GM18511 (cell line): ENCODE results near the gene ERI3.

Experiments
- ATAC-seq: cut with Tn5 transposase; IDR thresholded peaks from one replicate; pipeline ENCODE4 v1.9.1; 2021; ENCODE audit warnings: mild to moderate bottlenecking, moderate library complexity; ENCODE audit not compliant: unreplicated experiment

Gene ERI3

GRCh38 chr1:44239961-44240371 lies 115.1 kb downstream of the ERI3 start:
- no peak for ATAC-seq

- ATAC-seq: no peak
Measured at GRCh38 chr1:44239331-44239960, 115.6 kb downstream of the ERI3 start.

- ATAC-seq: no peak
Measured at GRCh38 chr1:44238660-44239059, 116.4 kb downstream of the ERI3 start.

DNA sequence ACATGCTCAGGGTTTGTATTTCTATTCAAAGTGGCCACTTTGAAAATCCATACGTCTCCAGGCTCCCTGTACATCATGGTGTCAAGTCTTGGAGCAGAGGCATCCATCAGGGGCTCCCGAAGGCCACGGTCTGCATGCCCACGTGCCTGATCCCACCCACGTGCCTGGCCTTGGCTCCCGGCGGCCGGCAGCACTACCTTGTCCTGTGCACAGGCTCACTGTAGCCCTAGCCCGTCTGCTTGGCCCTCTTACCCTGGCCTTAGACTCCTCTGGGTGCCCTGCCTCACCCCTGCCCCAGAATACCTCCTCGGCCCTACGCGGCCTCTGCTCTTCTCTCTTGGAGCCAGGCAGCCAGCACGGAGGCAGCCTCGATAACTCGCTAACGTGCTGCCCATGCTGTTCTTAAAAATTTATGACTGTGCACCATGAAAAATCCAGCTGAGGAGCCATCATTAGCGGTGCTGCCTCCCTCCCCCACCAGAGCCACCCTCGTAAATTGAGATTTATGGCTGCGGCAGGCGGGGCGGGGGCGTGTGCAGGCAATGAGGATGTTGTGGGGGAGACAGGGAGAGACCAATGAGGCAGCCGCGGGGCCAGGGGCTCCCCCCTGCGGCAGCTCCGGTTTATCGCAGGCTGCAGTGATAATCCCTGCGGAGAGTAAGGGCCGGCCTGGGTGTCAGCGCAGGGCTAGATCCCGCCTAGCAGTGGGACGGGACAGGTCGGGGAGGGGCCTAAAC lies 117.2 kb downstream of the ERI3 start:
- no peak for ATAC-seq

DNA sequence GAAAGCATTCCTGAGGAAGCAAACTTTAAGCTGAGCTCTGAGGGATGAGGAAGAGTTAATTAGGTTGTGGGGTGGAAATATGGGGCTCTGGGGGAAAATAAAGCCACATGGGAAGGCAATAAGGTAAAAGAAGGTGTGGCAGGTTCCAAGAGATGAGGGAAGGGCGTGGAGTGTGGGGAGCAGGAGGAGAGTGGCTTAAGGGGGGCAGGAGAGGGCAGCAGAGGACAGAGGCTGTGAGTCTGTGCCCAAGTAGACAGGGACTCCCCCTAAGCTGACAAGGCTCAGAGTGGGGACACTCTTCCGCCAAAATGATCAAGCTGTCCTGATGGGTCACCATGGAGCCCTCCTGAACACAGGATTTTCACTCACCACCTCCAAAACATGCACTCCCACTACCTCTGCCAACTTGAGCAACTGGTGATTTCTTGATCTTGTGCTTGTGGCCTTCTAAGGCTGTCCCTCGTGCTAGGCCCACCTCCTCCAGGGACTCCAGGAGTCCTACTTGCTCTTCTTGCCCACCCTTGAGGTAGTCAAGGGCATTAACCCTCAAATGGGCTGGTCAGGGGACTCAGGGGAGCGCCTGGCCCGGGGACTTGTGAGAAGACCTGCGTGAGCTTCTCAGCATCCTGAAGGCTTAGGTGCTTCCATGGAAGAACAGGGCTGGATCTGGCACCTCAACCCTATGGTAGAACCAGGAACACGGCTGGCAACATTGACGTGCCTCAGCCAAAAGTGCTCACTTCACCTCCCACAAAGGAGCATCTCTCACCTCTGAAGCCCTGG lies 118.4 kb downstream of the ERI3 start:
- no peak for ATAC-seq

- no peak for ATAC-seq
Measured at GRCh38 chr1:44235808-44236207, 119.2 kb downstream of the ERI3 start.

DNA sequence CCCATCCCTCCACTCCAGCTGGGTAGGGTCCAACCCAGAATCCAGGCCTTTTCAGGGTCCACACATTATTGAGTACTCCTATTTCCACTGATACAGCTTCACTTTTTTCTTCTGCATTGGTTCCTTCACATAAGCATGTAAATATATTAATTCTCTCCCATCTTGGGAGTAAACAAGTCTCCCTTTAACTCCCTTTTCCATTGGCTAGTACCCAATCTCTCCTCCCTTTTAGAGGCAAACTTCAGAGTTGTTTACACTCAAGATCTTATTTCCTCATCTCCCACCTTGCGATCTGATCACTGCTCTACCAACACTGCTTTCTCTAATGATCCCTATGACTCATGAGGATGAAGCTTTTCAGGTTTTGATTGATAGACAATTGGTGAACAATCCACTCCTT lies 121.5 kb downstream of the ERI3 start:
- no peak for ATAC-seq

DNA sequence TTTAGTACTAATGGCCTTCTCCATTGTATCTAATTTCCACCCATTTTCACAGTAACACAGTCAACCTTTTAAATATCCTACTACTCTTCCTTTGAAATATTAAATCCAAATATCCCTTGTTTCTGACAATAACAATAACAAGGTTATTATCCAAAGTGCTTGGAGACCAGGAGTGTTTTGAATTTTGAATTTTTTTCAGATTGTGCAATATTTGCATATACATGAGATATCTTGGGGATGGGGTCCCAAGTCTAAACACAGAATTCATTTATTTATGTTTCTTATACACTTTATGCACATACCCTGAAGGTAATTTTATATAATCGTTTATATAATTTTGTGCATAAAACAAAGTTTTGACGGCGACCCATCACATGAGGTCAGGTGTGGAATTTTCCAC lies 124.3 kb downstream of the ERI3 start:
- no peak for ATAC-seq

- no peak for ATAC-seq
Measured at GRCh38 chr1:44229435-44230167, 125.5 kb downstream of the ERI3 start.

DNA sequence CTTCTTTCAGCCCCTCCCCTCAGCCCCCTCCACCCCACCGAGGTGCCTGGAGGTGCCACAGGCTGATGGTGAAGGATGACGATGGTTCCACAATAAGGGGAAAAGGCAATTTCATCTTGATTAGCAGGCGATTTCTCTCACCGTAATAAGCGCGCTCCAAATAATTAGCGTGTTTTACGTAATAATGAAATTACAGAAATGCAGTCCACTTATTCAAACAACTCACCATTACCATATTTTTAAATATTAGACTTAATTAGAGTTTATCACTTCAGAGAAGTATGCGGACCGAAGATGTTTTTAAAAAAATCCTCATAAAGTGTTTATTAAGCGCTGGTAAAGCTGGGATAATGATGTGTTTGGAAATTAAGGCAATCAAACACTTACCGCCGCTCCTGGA lies 126.8 kb downstream of the ERI3 start:
- no peak for ATAC-seq

DNA sequence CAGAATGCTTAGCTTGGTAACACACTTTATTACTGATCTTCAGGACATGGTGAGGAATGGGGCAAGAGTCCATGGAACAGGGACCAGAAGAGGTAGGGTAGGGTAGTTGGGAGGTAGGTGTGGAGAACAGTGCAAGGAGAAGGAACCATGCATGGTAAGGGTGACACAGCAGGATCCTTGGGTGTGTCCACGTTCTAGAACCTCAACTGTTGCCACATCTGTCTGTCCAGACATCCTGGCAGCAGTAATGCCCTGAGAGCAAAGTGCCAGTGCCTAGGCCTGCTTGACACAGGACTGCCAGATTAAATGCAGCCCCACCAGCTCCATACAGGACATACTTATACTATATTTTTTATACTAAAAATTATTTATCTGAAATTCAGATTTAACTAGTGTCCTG lies 127.8 kb downstream of the ERI3 start:
- ATAC-seq: no peak

DNA sequence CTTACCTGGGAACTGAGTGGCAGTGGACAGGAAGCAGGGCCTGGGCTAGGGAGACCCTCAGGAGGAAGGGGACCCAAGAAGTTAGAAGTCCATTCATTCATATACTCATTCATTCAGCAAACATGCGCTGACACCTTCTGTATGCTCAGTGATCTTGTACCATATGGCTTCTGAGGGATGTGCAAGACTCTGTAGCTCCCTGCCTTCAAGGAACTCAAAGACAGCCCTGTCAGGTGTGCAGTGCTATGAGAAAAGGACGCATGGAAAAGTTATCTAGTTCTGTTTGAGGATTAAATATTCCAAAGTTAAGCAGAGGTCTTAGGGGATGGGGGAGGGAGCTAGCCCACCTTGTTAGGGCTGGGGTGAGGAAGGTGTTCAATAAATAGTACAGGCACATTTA lies 129.3 kb downstream of the ERI3 start:
- no peak for ATAC-seq

DNA sequence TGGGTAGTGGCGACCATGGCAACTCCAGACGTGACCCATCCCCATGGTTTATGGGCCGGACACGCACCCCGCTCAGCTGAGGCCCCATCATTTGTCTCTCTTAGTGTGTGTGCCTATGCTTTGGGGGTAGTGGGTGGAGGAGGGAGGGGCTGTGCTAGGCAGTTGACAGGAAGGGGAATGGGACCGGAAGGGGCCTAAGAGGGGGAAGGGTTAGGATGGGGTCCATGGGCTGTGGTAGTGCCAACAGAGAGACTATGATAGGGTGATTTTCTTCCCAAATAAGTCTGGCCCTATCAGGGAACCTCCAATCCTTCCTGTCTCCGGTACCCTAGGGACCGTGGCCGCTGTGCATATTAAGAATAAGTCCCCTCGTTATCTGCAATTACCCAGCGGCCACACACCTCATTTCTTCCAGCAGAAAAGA lies 131.9 kb downstream of the ERI3 start:
- ATAC-seq: no peak

- no peak for ATAC-seq
Measured at GRCh38 chr1:44222397-44223186, 132.5 kb downstream of the ERI3 start.

GRCh38 chr1:44221769-44222168 lies 133.3 kb downstream of the ERI3 start:
- no peak for ATAC-seq

DNA sequence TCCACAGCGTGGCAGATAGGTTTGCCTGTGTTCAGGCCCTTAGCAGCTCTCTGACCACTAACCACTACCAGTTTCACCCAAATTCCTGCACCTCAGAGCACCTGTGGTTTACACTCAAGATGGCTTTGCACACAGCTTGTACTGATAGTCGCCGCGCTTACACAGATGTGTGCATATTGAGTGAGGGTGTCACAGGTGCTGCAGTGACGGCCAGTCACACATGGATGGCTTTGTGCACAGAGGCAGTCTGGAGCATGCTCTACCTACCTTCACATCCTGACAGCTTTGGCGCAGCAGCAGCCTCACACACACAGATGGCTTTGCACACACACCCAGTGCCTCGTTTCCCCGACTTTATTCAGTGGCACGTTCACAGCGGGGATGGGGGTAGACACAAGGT lies 134.3 kb downstream of the ERI3 start:
- ATAC-seq: no peak

DNA sequence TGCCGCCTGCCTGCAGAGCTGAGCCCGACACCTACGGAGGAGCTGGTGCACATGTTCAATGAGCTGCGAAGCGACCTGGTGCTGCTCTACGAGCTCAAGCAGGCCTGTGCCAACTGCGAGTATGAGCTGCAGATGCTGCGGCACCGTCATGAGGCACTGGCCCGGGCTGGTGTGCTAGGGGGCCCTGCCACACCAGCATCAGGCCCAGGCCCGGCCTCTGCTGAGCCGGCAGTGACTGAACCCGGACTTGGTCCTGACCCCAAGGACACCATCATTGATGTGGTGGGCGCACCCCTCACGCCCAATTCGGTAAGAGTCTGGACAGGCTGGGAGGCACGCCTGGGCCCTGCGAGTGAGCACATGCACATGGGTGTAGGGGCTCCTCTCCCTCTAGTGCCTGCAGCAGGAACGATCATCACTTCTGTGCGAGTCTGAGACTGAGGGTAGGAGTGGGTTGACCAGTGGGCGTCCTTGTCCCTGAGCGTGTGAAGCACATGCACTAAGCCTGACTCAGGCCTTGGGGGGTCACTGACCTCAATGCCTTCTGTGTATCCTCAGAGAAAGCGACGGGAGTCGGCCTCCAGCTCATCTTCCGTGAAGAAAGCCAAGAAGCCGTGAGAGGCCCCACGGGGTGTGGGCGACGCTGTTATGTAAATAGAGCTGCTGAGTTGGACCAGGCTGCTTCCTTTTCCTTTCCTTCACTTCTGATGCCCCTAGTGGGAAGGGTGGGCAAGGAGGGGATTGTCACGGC lies 134.9 kb downstream of the ERI3 start:
- ATAC-seq: no peak

DNA sequence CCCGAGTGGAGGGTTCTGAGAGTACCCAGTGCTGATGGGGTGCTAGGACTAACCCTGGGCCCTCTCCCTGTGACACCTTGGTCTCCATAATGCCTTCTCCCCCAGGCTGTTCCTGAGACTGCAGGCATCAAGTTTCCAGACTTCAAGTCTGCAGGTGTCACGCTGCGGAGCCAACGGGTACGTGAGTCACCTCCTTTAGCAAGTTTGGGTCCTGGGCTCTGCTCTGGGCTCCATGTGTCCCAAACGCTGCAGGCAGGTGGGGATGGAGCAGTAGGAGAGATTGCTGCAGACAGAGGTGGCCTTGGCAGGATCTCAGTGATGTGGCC lies 135.8 kb downstream of the ERI3 start:
- no peak for ATAC-seq

DNA sequence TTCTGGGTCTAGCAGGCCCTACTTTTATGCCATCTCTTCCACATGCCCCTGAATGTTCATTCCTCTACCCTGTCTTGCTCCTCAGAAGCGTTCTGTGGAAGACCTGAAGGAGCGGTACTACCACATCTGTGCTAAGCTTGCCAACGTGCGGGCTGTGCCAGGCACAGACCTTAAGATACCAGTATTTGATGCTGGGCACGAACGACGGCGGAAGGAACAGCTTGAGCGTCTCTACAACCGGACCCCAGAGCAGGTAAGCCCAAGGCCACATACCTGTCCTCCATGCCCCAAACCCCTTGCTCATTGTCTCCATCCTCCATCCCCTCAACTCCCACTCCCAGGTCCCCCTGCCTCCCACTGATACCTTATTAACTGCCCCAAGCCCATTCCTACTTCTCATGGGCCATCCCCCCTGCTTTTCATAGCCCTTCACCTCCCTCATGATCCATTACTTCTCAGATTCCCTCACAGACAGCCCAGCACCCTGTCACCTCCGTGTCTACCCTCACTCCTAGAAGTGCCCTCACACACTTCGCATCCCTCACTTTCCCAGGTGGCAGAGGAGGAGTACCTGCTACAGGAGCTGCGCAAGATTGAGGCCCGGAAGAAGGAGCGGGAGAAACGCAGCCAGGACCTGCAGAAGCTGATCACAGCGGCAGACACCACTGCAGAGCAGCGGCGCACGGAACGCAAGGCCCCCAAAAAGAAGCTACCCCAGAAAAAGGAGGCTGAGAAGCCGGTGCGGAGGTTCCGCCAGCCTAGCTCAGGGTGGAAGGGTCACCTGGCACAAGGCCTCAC lies 136.4 kb downstream of the ERI3 start:
- no peak for ATAC-seq
